ENCODE data around the gene PCNX3. TPM values are rescaled to one million over a fixed set of nuclear protein-coding genes. Genes with fewer than 3 reads are reported as not detected.

Gene PCNX3
- total and polyA plus RNA-seq, 2 donors (not counting 1 experiment from before 2014, with no cell fraction given), result 8.0 to 14.7 TPM

DNA sequence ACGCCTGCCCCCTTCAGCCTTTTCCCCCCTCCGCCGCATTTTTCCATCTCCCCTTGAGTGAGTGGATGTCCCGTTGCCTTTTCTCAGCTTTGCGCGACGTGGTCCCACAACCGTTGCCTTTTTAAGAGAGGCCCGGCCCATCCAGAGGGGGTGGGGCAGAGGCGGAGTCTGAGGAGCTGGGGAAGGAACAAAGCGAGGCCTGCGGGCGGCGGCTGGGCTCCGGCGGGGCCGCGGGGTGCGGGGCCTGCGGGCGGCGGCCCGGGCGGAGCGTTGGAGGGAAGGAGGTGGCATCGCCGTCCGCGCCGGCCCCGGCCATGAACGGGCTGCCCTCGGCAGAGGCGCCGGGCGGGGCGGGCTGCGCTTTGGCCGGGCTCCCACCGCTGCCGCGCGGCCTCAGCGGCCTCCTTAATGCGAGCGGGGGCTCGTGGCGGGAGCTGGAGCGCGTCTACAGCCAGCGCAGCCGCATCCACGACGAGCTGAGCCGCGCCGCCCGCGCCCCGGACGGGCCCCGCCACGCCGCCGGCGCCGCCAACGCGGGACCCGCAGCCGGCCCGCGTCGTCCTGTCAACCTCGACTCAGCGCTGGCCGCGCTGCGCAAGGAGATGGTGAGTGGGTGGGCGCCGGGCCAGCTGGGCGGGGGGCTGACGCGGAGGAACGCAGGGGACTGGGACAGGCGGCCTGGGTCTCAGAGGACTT is 43.1 kb upstream of the PCNX3 start, which contains the start of gene FAM89B:
Gene FAM89B, plus strand, starts transcription at position 183 of the 696 bp plus-strand sequence. Its CDS starts 132 bp downstream, at position 315.
- H3K9ac ChIP-seq (ENCODE audit: insufficient read depth, low read length), result peak within 1 kb of the TSS; percentile 52
- TF ChIP-seq EZH2 (IDR thresholded peaks at IDR 0.05; ENCODE audit: low read length, missing control alignments), result no peak
- TF ChIP-seq, protein P1, sequence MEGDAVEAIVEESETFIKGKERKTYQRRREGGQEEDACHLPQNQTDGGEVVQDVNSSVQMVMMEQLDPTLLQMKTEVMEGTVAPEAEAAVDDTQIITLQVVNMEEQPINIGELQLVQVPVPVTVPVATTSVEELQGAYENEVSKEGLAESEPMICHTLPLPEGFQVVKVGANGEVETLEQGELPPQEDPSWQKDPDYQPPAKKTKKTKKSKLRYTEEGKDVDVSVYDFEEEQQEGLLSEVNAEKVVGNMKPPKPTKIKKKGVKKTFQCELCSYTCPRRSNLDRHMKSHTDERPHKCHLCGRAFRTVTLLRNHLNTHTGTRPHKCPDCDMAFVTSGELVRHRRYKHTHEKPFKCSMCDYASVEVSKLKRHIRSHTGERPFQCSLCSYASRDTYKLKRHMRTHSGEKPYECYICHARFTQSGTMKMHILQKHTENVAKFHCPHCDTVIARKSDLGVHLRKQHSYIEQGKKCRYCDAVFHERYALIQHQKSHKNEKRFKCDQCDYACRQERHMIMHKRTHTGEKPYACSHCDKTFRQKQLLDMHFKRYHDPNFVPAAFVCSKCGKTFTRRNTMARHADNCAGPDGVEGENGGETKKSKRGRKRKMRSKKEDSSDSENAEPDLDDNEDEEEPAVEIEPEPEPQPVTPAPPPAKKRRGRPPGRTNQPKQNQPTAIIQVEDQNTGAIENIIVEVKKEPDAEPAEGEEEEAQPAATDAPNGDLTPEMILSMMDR (conservative IDR thresholded peaks at IDR 0.05 in 1 of 2, IDR thresholded peaks at IDR 0.05 in 1 of 2; ENCODE audit: low read depth in 1 of 2, low read length in 2 of 2), result no peak
- peak; percentile 82 to 84 for DNase-seq (ENCODE audit: low read depth in 2 of 2)
- no peaks in the 10 kb centered on the region for H4K20me1 ChIP-seq (ENCODE audit: control insufficient read depth, extremely low read depth, insufficient read depth, low read length)
- peak within 1 kb of the TSS; percentile 90 for H3K4me2 ChIP-seq (ENCODE audit: extremely low read depth, insufficient read depth, low read length)
- H3K4me3 ChIP-seq (replicated peaks in 1 of 4; ENCODE audit: control extremely low read depth in 1 of 4, insufficient read depth in 1 of 4, low read depth in 3 of 4, low read length in 4 of 4), result peak within 1 kb of the TSS; percentile 61 to 89 (median 73)
- peaks cover 1% of the 10 kb centered on the region for H3K36me3 ChIP-seq (ENCODE audit: control insufficient read depth, insufficient read depth, low read length)
- peaks cover 46% of the 10 kb centered on the region for H3K79me2 ChIP-seq (ENCODE audit: control insufficient read depth, insufficient read depth, low read length)
- H3K4me1 ChIP-seq (ENCODE audit: control insufficient read depth, extremely low read depth, insufficient read depth, low read length), result peaks cover 48% of the 10 kb centered on the region
- no peaks in the 10 kb centered on the region for H3K9me3 ChIP-seq (ENCODE audit: control insufficient read depth, insufficient read depth, low read depth, low read length)
- H3K27ac ChIP-seq (ENCODE audit: insufficient read depth, low read length), result peak within 1 kb of the TSS; percentile 47
- no peak within 1 kb of the TSS for H2AFZ ChIP-seq (ENCODE audit: low read length)
- H3K27me3 ChIP-seq (ENCODE audit: control insufficient read depth, insufficient read depth, low read length), result no peaks in the 10 kb centered on the region

DNA sequence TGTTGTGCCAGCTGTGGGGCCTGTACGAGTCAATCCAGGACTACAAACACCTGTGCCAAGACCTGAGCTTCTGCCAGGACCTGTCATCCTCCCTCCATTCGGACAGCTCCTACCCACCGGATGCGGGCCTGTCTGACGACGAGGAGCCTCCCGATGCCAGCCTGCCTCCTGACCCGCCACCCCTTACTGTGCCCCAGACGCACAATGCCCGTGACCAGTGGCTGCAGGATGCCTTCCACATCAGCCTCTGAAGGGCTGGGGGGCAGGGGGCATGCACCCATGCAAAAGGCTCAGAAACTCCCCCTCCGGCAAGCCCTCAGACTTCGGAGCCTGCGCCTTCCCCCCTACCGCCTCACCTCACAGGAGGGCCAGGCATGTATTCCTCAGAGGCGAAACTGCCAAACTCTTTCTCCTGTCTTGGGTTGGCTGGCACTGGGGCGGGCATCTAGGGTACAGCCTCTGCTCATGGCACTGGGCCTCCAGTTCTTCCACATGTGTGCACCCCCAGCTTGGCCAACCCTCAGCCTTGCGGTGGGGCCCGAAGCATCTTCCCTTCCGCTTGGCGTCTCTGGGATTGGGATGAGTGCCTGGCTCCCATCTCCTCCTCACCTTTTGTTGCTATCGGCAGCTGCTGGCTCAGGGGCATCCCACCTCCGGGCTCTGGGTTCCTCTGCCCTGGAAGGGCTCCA is 42.0 kb upstream of the PCNX3 start:
- no peak overlapping the region for H2AFZ ChIP-seq (ENCODE audit: low read length)
- peak overlapping the region; percentile 61 to 89 (median 73) for H3K4me3 ChIP-seq (replicated peaks in 1 of 4; ENCODE audit: control extremely low read depth in 1 of 4, insufficient read depth in 1 of 4, low read depth in 3 of 4, low read length in 4 of 4)
- no peaks in the 10 kb centered on the region for H3K27me3 ChIP-seq (ENCODE audit: control insufficient read depth, insufficient read depth, low read length)
- DNase-seq (ENCODE audit: low read depth in 2 of 2), result no peak
- H3K79me2 ChIP-seq (ENCODE audit: control insufficient read depth, insufficient read depth, low read length), result peaks cover 42% of the 10 kb centered on the region
- H3K9me3 ChIP-seq (ENCODE audit: control insufficient read depth, insufficient read depth, low read depth, low read length), result no peaks in the 10 kb centered on the region
- no peak overlapping the region for H3K9ac ChIP-seq (ENCODE audit: insufficient read depth, low read length)
- H3K36me3 ChIP-seq (ENCODE audit: control insufficient read depth, insufficient read depth, low read length), result peaks cover 4% of the 10 kb centered on the region
- no peaks in the 10 kb centered on the region for H4K20me1 ChIP-seq (ENCODE audit: control insufficient read depth, extremely low read depth, insufficient read depth, low read length)
- H3K4me1 ChIP-seq (ENCODE audit: control insufficient read depth, extremely low read depth, insufficient read depth, low read length), result peaks cover 51% of the 10 kb centered on the region
- H3K27ac ChIP-seq (ENCODE audit: insufficient read depth, low read length), result peak overlapping the region; percentile 47
- TF ChIP-seq, protein P1 (conservative IDR thresholded peaks at IDR 0.05 in 1 of 2, IDR thresholded peaks at IDR 0.05 in 1 of 2; ENCODE audit: low read depth in 1 of 2, low read length in 2 of 2), result no peak
- TF ChIP-seq EZH2 (IDR thresholded peaks at IDR 0.05; ENCODE audit: low read length, missing control alignments), result no peak
- H3K4me2 ChIP-seq (ENCODE audit: extremely low read depth, insufficient read depth, low read length), result peak overlapping the region; percentile 89

DNA sequence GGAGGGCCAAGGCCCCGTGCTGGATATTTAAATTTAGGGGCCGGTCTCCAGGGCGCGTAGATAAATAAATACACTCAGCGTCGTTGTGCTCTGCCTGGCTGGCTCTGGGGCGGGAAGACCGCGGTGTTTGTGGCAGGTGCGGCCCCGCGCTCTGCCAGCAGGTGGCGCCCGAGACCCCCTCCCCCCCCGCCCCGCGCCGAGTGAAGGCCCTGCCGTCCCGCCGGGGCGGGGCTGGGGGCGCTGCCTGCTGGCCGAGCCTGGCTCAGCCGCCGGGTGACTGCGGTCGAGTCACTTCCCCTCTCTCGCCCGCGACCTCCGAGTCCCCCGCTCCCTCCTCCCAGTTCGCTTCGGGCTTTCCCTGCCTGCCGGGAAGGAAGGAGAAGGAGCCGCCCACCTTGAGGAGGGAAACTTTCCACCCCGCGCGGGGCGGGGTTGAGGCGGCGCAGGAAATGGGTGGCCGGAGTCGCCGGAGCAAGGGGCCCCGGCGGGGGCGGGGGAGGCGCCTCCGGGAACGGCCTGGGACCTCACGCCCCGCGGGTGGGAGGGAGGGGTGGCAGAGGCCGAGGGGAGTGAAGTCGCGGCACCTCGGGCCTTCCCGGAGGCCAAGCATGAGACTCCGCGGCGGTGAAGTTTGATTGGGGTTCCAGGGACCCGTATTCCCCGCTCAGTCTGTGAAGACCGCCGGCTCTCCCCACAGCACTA is 41.3 kb upstream of the PCNX3 start:
- Histone ChIP-seq H3K4me1 (ENCODE audit: control insufficient read depth, extremely low read depth, insufficient read depth, low read length) (peaks cover 46% of the 10 kb centered on the region), H3K27me3 (ENCODE audit: control insufficient read depth, insufficient read depth, low read length) (no peaks in the 10 kb centered on the region), H4K20me1 (ENCODE audit: control insufficient read depth, extremely low read depth, insufficient read depth, low read length) (no peaks in the 10 kb centered on the region), H3K79me2 (ENCODE audit: control insufficient read depth, insufficient read depth, low read length) (peaks cover 37% of the 10 kb centered on the region), H3K36me3 (ENCODE audit: control insufficient read depth, insufficient read depth, low read length) (peaks cover 4% of the 10 kb centered on the region), H3K9ac (ENCODE audit: insufficient read depth, low read length) (peak overlapping the region; percentile 21), H3K9me3 (ENCODE audit: control insufficient read depth, insufficient read depth, low read depth, low read length) (no peaks in the 10 kb centered on the region), H3K4me3 (replicated peaks in 1 of 4; ENCODE audit: control extremely low read depth in 1 of 4, insufficient read depth in 1 of 4, low read depth in 3 of 4, low read length in 4 of 4) (peak overlapping the region; percentile 41 to 89 (median 65)), H2AFZ (ENCODE audit: low read length) (no peak overlapping the region), H3K4me2 (ENCODE audit: extremely low read depth, insufficient read depth, low read length) (peak overlapping the region; percentile 89), H3K27ac (ENCODE audit: insufficient read depth, low read length) (peak overlapping the region; percentile 51)
- TF ChIP-seq EZH2 (IDR thresholded peaks at IDR 0.05; ENCODE audit: low read length, missing control alignments), result no peak
- TF ChIP-seq, protein P1 (conservative IDR thresholded peaks at IDR 0.05 in 1 of 2, IDR thresholded peaks at IDR 0.05 in 1 of 2; ENCODE audit: low read depth in 1 of 2, low read length in 2 of 2), result peak; percentile 46 to 58
- DNase-seq (ENCODE audit: low read depth in 2 of 2), result peak; percentile 95 to 96
